Endodermal cell (in vitro differentiated cells): ENCODE data around the gene RAD1. TPM values are rescaled to one million over a fixed set of nuclear protein-coding genes. Genes with fewer than 3 reads are reported as not detected.

Experiments used
- DNase-seq: peaks from one replicate; pipeline ENCODE4 v3.0.0-alpha.2; 2017
- H3K27ac ChIP-seq: 2 replicates; pipeline ENCODE4 v1.5.1; 2013; ENCODE audit warnings: mild to moderate bottlenecking, low read depth, low read length, moderate library complexity
- H3K27me3 ChIP-seq: 2 replicates; pipeline ENCODE4 v1.6.1; 2013; ENCODE audit warnings: mild to moderate bottlenecking, low read length, moderate library complexity; ENCODE audit not compliant: insufficient read depth, control insufficient read depth, poor library complexity, severe bottlenecking
- H3K36me3 ChIP-seq: 2 replicates; pipeline ENCODE4 v1.7.0; 2013; ENCODE audit warnings: mild to moderate bottlenecking, low read length, moderate library complexity; ENCODE audit not compliant: control insufficient read depth, insufficient read depth
- H3K4me1 ChIP-seq: one replicate; pipeline ENCODE4 v1.7.0; 2013; ENCODE audit warnings: low read length; ENCODE audit not compliant: control insufficient read depth, insufficient read depth
- H3K4me3 ChIP-seq: 2 replicates; pipeline ENCODE4 v1.5.1; 2013; ENCODE audit warnings: mild to moderate bottlenecking, low read length, moderate library complexity
- H3K9ac ChIP-seq: 2 replicates; pipeline ENCODE4 v1.6.1; 2013; ENCODE audit warnings: mild to moderate bottlenecking, low read length, moderate library complexity; ENCODE audit not compliant: poor library complexity, severe bottlenecking; ENCODE audit errors: extremely low read depth
- H3K9me3 ChIP-seq: 2 replicates; pipeline ENCODE4 v1.6.1; 2013; ENCODE audit warnings: mild to moderate bottlenecking, low read length, moderate library complexity; ENCODE audit not compliant: control insufficient read depth
- H3K27ac Mint-ChIP-seq: 2 replicates; pipeline ENCODE4 v1.8.0; 2020; ENCODE audit warnings: mixed read lengths
- H3K27me3 Mint-ChIP-seq: 2 replicates; pipeline ENCODE4 v1.8.0; 2021; ENCODE audit warnings: mild to moderate bottlenecking, mixed read lengths; ENCODE audit not compliant: insufficient read depth
- H3K36me3 Mint-ChIP-seq: 2 replicates; pipeline ENCODE4 v1.8.0; 2020; ENCODE audit warnings: low read depth, mixed read lengths
- H3K4me1 Mint-ChIP-seq: 2 replicates; pipeline ENCODE4 v1.8.0; 2020; ENCODE audit warnings: mixed read lengths
- H3K4me3 Mint-ChIP-seq: 2 replicates; pipeline ENCODE4 v1.8.0; 2020; ENCODE audit warnings: mild to moderate bottlenecking, moderate library complexity, mixed read lengths
- H3K9me3 Mint-ChIP-seq: 2 replicates; pipeline ENCODE4 v1.8.0; 2020; ENCODE audit warnings: mild to moderate bottlenecking, mixed read lengths
- WGBS, 2 experiments: methylation state at CpG; one replicate each; pipeline versions ENCODE4 v1.1.5 to v1.1.7; 2013; ENCODE audit warnings: missing lambda C conversion rate in 2 of 2, mixed read lengths in 1 of 2; ENCODE audit not compliant: insufficient coverage in 1 of 2, insufficient read length in 1 of 2; 5-methylcytosine and 5-hydroxymethylcytosine counted together
- total RNA-seq, 2 donors: library from RNA; stranded (reverse); fragmentation: NEBNext Ultra II Directional in 1 of 2; extraction: Animal tissue kit (Norgen Biotek cat#: 25700) in 1 of 2; gene quantifications; 2 replicates in 1 of 2; 3 replicates in 1 of 2; pipeline ENCODE4 v1.2.1, GENCODE V29; 2021
- TF ChIP-seq, protein P1 (sequence below): fragments of 200-600 bp; sonication (generic); conservative IDR thresholded peaks from 2 replicates; pipeline ENCODE4 v1.5.0; 2021; ENCODE audit warnings: antibody characterized with exemption, mild to moderate bottlenecking

RAD1 gene
- total RNA-seq, 2 donors from 2014 or later: 29.3 to 29.8 TPM

DNA sequence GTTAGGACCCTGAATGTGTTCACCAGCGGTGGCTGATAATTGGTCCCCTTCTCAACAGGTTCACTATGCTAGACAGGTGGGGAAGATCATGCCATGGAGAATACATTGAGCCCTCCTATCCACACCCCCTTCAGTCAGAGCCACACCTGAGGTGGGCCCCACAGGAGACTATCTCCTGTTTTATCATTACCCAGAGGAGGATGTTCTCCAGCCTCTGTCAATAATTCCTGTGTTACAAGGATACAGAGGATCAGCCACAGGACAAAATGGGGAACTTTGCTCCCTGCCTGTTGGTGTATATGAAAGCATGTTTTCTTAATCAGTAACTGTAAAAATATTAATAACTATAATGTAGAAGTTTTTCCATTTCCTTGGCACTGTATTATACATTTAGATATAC is 25.9 kb downstream of the RAD1 start:
- Mint-ChIP-seq H3K4me3 (no peak overlapping the region), H3K9me3 (no peaks in the 10 kb centered on the region), H3K4me1 (no peaks in the 10 kb centered on the region), H3K27ac (no peak overlapping the region), H3K36me3 (no peaks in the 10 kb centered on the region), H3K27me3 (peaks cover 2% of the 10 kb centered on the region)
- TF ChIP-seq, protein P1, sequence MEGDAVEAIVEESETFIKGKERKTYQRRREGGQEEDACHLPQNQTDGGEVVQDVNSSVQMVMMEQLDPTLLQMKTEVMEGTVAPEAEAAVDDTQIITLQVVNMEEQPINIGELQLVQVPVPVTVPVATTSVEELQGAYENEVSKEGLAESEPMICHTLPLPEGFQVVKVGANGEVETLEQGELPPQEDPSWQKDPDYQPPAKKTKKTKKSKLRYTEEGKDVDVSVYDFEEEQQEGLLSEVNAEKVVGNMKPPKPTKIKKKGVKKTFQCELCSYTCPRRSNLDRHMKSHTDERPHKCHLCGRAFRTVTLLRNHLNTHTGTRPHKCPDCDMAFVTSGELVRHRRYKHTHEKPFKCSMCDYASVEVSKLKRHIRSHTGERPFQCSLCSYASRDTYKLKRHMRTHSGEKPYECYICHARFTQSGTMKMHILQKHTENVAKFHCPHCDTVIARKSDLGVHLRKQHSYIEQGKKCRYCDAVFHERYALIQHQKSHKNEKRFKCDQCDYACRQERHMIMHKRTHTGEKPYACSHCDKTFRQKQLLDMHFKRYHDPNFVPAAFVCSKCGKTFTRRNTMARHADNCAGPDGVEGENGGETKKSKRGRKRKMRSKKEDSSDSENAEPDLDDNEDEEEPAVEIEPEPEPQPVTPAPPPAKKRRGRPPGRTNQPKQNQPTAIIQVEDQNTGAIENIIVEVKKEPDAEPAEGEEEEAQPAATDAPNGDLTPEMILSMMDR: no peak
- Histone ChIP-seq H3K4me1 (no peaks in the 10 kb centered on the region), H3K9ac (no peak overlapping the region), H3K9me3 (no peaks in the 10 kb centered on the region), H3K4me3 (no peak overlapping the region), H3K27ac (no peak overlapping the region), H3K36me3 (no peaks in the 10 kb centered on the region), H3K27me3 (no peaks in the 10 kb centered on the region)
- no peak for DNase-seq
- WGBS, 2 experiments: 91% methylated on average over 1 of the region's 1 CpG; no CpG with 5 or more reads in 1 of the 2 experiments

DNA sequence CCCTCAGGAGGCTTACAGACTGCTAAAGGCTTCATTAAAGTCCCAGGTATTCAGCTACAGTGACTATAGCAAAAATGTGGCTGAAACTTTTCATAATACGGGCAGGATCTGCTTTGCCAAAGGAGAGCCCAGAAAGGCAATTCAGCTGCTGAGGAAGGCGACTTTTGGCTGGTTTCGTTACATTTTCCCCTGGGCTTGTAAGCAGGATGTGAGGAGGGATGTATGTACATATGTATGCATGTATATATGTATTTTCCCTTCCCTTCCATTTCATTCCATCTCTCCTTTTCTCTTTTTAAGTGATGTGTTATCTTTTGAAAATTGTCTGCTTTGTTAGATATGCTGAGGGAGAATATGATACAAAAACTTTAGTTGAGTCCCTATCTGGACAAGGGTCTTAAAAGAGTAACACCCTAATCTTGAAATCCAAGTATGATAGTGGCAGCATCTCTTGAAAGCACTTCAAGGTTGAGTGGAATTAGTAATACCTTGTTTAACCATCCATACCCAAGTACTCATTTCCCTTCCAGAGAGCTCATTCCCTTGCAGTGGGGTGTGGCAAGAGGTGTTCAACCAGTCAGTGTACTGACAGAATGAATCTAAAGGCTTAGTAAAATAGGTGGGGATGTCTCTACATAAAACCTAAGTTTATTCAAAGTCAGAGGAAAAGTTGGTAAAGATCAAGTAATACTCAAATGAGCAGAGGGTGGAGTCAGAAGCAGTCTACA is 28.7 kb downstream of the RAD1 start:
- no peaks in the 10 kb centered on the region for H3K27me3 Mint-ChIP-seq
- H3K4me3 Mint-ChIP-seq: no peak overlapping the region
- TF ChIP-seq, protein P1: no peak
- Histone ChIP-seq H3K4me1 (no peaks in the 10 kb centered on the region), H3K36me3 (no peaks in the 10 kb centered on the region), H3K27me3 (no peaks in the 10 kb centered on the region), H3K9ac (no peak overlapping the region), H3K4me3 (no peak overlapping the region), H3K27ac (no peak overlapping the region), H3K9me3 (no peaks in the 10 kb centered on the region)
- DNase-seq: no peak
- H3K4me1 Mint-ChIP-seq: no peaks in the 10 kb centered on the region
- 97 to 100% methylated on average over 1 to 3 of the region's 3 CpGs for WGBS, 2 experiments
- H3K9me3 Mint-ChIP-seq: no peaks in the 10 kb centered on the region
- no peak overlapping the region for H3K27ac Mint-ChIP-seq
- H3K36me3 Mint-ChIP-seq: no peaks in the 10 kb centered on the region

DNA sequence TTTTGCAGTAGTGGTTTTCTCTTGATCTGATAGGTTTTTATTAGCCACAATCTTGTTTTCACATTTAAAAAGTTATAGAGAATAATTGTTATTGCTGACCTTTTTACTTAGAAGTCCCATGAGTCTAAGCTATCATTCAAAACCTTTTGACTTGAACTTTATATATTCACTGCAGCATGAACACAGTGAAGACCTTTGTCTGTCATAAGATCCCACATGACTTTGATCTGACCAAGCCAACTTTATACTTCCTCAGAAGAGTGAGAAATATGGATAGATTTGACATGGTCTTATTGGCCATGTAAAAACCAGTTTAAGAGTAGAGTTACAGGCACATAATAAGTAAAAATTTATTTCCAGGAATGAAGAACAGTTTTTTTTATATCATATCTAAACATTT is 34.1 kb downstream of the RAD1 start:
- no peaks in the 10 kb centered on the region for H3K4me1 Mint-ChIP-seq
- Histone ChIP-seq H3K27me3 (no peaks in the 10 kb centered on the region), H3K9me3 (peaks cover 5% of the 10 kb centered on the region), H3K4me1 (no peaks in the 10 kb centered on the region), H3K27ac (no peak overlapping the region), H3K4me3 (no peak overlapping the region), H3K9ac (no peak overlapping the region), H3K36me3 (no peaks in the 10 kb centered on the region)
- H3K36me3 Mint-ChIP-seq: peaks cover 3% of the 10 kb centered on the region
- TF ChIP-seq, protein P1: no peak
- no peak overlapping the region for H3K27ac Mint-ChIP-seq
- no peak overlapping the region for H3K4me3 Mint-ChIP-seq
- H3K9me3 Mint-ChIP-seq: peaks cover 12% of the 10 kb centered on the region
- DNase-seq: no peak
- no peaks in the 10 kb centered on the region for H3K27me3 Mint-ChIP-seq
